OCI-LY3 (cell line): ENCODE measurements around the gene HCAR3.
"Not testable (repeated sequence)": the region's sequence is repeated elsewhere in the genome, so short reads cannot be mapped to it uniquely, and the experiment has no call there.

Experiments
- CTCF ChIP-seq: fragments of 200-600, 300-600 bp; sonication (generic); IDR thresholded peaks from 2 replicates; pipeline ENCODE4 v1.5.1; 2014; ENCODE audit warnings: antibody characterized with exemption, low read length, low read depth
- EZH2phosphoT487 ChIP-seq: fragments of 200-600 bp; shearing (Covaris generic); IDR thresholded peaks from 2 replicates; pipeline ENCODE4 v1.6.1; 2018; ENCODE audit warnings: antibody characterized with exemption, mixed run types, low read depth

GRCh38 chr12:122715211-122715610, 1.4 kb downstream of the HCAR3 start:
- not testable (repeated sequence) for TF ChIP-seq CTCF, EZH2phosphoT487
